GM19463 (cell line): ENCODE results near the gene KCNQ5.

Experiments used
- ATAC-seq: cut with Tn5 transposase; IDR thresholded peaks from one replicate; pipeline ENCODE4 v1.9.1; 2021; ENCODE audit warnings: mild to moderate bottlenecking, moderate library complexity; ENCODE audit not compliant: unreplicated experiment

The KCNQ5 gene

GRCh38 chr6:72832271-72832670, 210.4 kb downstream of the KCNQ5 start:
- ATAC-seq: no peak

- no peak for ATAC-seq
Measured at GRCh38 chr6:72835749-72836148, 213.9 kb downstream of the KCNQ5 start.

- no peak for ATAC-seq
Measured at GRCh38 chr6:72836971-72837370, 215.1 kb downstream of the KCNQ5 start.

GRCh38 chr6:72841195-72841594, 219.3 kb downstream of the KCNQ5 start:
- ATAC-seq: no peak

GRCh38 chr6:72842140-72842539, 220.3 kb downstream of the KCNQ5 start:
- no peak for ATAC-seq

- ATAC-seq: no peak
Measured at GRCh38 chr6:72844614-72845013, 222.8 kb downstream of the KCNQ5 start.

- no peak for ATAC-seq
Measured at GRCh38 chr6:72849346-72849745, 227.5 kb downstream of the KCNQ5 start.

DNA sequence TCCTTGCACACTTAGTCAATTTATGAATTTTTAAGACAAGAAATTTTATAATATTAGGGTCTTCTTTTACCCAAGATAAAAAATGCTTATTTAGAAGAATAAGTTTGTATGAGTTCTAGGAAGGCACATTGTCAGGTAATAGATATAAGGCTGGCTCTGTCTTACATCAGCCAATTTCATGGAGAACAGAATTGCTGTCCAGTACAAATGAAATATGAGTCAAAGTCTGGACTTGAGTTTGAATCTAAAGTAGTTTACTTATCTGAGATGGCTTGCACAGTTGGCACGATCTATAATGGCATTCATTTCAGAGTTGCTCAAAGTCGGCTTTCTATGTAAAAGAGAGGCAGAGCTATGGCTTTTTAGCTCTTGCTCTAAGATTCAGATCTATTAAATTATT, 228.2 kb downstream of the KCNQ5 start:
- no peak for ATAC-seq

- no peak for ATAC-seq
Measured at GRCh38 chr6:72850469-72850868, 228.6 kb downstream of the KCNQ5 start.

- ATAC-seq: no peak
Measured at GRCh38 chr6:72855471-72855870, 233.6 kb downstream of the KCNQ5 start.

- no peak for ATAC-seq
Measured at GRCh38 chr6:72856801-72857200, 234.9 kb downstream of the KCNQ5 start.

- no peak for ATAC-seq
Measured at GRCh38 chr6:72857791-72858585, 236.1 kb downstream of the KCNQ5 start.

GRCh38 chr6:72861059-72861458, 239.2 kb downstream of the KCNQ5 start:
- ATAC-seq: no peak

DNA sequence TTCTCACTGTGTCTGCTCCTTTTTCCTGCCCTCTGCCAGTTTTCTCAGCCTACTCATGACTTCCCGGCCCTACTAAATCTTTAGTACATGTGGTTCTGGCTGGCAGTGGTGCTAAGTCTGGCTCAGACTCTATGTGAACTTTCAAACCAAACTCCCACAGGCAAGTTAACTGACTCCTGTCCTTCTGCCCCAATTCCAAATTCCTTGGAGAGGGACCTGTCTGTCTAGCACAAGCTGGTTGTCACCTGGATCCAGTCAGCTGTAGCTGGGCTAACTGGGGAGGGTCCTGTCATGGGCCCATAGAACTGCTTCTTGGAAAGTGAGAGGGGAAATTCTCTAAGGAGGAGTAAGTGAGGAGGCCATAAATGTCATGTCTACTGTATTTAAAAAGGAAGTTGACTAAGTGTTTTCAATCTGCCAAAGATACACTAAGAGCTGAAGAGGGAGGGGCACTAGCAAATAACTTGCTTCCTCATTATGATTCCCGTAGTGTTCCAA, 240.1 kb downstream of the KCNQ5 start:
- ATAC-seq: no peak

- no peak for ATAC-seq
Measured at GRCh38 chr6:72863131-72863530, 241.3 kb downstream of the KCNQ5 start.

DNA sequence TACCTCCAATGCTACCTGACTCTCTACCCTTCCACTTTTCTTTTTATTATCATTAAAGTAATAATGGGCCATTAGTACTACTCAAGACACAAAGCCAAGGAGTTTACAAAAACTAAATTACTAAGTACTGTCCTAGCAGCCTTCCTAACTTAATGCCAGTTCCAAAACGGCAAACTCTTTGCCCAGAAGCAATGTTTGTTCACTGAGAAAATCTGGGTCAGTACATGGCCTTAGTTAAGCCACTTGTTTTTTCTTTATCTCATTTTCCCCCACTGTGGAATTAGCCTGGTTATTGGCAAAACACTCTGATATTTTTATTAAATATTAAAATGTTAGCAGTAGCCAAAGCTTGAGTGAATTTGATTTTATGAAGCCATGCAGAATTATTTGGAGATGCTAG, 242.4 kb downstream of the KCNQ5 start:
- ATAC-seq: no peak

DNA sequence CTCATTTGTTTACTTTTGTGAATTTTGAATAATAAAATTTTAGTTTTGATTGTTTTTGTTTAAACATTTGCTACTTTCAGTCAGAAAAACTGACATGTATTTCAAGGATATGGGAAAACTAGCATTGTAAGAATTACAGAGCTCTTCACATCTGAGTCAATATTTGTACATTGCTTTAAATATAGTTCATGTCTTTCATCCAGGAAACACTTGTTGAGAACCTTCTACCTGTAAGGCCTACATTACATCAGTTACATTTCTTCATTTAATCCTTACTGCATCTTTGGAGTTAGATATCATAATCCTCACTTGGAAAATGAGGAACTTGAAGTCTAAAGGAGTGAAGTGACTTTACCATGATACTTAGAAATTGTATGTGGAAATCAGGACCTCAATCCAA, 242.9 kb downstream of the KCNQ5 start:
- ATAC-seq: no peak

DNA sequence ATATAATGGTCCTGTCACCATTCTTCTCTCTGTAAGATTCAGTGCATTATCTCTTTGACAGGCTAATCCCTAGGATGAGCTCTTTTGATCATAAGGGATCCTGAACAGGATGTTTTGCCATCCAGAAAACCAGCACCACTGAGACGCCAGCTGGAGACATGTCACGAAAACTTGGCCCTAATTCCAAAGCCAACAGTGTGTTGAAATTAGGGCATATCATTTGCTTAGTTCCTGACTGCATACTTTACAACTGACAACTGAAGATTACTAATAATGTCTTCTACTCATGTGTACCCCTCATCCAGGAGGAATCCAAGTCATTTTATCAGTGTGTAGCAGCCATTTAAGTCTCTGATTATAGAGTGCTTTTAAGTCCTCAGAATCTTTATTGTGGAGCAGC, 243.6 kb downstream of the KCNQ5 start:
- ATAC-seq: no peak

DNA sequence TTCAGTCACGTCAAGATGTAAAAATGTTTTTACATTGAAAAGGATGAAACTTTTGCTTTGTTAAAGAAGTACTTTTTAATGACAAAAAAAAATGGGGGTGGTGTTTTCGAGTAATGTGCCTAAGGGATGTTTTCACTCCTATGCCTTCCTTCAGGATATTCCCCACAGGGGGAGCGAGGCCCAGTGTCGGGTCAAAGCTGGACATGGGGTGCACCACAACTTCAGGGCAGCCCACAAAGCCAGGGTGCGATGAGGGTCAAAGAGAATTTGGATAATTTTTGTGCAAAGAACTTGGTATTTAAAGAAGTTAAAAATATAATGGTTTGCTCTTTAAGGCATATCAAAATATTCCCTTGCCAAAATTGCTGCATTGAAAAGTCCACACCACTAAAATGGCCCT, 247.8 kb downstream of the KCNQ5 start:
- ATAC-seq: no peak

- no peak for ATAC-seq
Measured at GRCh38 chr6:72873433-72873832, 251.6 kb downstream of the KCNQ5 start.

DNA sequence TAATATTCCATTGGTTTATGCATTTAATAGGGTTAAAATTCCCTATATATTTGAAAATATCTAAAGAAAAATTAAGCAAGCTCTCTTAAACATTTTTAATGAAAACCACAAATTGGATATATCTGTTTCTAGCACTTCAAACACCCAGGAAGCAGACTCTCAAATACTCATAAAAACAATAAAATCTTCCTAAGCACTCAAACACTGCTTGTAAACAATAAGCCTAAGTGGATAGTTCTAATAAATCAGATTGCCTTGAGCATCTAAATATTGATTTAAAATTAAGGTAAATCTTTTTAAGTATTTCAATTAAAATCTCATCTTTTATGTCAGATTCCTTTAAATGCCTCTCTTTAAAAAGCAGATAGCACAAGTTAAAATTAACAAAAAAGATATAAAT, 254.4 kb downstream of the KCNQ5 start:
- ATAC-seq: no peak

DNA sequence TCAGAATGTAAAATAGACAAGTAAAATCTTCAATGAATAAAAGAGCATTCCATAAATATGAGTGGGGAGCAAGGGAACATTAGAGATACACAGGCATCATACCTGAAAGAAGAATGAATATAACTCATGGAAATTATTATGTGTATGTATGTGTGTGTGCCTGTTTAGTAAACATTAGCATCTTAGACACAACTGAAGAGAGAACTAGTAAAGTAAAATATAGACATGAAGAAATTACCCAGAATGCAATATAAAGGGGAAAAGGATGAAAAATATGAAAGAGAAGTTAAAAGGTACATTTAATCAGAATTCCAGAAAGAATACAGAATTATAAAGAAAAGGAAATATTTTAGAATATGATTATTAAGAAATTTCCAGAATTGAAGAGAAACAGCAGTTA, 264.3 kb downstream of the KCNQ5 start:
- ATAC-seq: no peak

DNA sequence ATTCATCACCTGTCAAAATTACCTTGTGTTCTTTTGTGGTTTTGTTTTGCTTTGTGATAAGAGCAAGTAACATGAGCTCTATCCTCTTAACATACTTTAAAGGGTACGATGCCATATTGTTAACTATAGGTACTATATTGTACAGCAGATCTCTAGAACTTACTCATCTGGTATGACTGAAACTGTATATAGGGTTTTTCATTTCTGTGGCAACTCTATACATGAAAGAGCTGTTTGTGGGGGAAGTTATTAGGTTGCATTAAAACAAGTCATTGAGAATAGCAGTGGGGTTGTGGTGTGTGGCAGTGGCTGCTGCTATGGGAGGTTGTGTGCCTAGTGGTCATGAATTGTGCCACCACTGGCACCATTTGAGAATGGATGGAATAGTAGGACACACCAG, 268.4 kb downstream of the KCNQ5 start:
- ATAC-seq: no peak
